H9 (cell line): ENCODE results near the gene TTLL3. TPM values are rescaled to one million over a fixed set of nuclear protein-coding genes. Genes with fewer than 3 reads are reported as not detected.
"Not testable (repeated sequence)": the region's sequence is repeated elsewhere in the genome, so short reads cannot be mapped to it uniquely, and the experiment has no call there.

Source experiments
- DNase-seq: peaks from one replicate; pipeline ENCODE4 v3.0.0-alpha.2; 2017
- H2AFZ ChIP-seq: one replicate; pipeline ENCODE4 v1.6.1; 2013; ENCODE audit warnings: mild to moderate bottlenecking, low read length, control low read depth, moderate library complexity
- H2AK5ac ChIP-seq: 2 replicates; pipeline ENCODE4 v1.6.1; 2013; ENCODE audit warnings: low read length, control low read depth, mixed read lengths; ENCODE audit not compliant: insufficient read length
- H2BK120ac ChIP-seq: one replicate; pipeline ENCODE4 v1.6.1; 2013; ENCODE audit warnings: low read depth, mild to moderate bottlenecking, low read length, control low read depth, inconsistent platforms; ENCODE audit not compliant: poor library complexity, severe bottlenecking
- H2BK12ac ChIP-seq: 2 replicates; pipeline ENCODE4 v1.6.1; 2013; ENCODE audit warnings: low read length, control low read depth, mixed read lengths, low read depth; ENCODE audit not compliant: insufficient read length
- H2BK15ac ChIP-seq: 2 replicates; pipeline ENCODE4 v1.6.1; 2013; ENCODE audit warnings: low read depth, low read length, control low read depth
- H2BK20ac ChIP-seq: one replicate; pipeline ENCODE4 v1.6.1; 2013; ENCODE audit warnings: low read depth, mild to moderate bottlenecking, low read length, control low read depth, inconsistent platforms; ENCODE audit not compliant: poor library complexity, severe bottlenecking
- H2BK5ac ChIP-seq: 2 replicates; pipeline ENCODE4 v1.6.1; 2013; ENCODE audit warnings: low read length, control low read depth, mixed read lengths; ENCODE audit not compliant: insufficient read length
- H3K14ac ChIP-seq: 2 replicates; pipeline ENCODE4 v1.6.1; 2013; ENCODE audit warnings: low read length, control low read depth; ENCODE audit not compliant: insufficient read depth
- H3K18ac ChIP-seq: 2 replicates; pipeline ENCODE4 v1.6.1; 2013; ENCODE audit warnings: low read depth, mild to moderate bottlenecking, mixed read lengths, low read length, control low read depth; ENCODE audit not compliant: insufficient read length
- H3K23ac ChIP-seq: 2 replicates; pipeline ENCODE4 v1.6.1; 2013; ENCODE audit warnings: low read length, control low read depth, mixed read lengths, low read depth; ENCODE audit not compliant: insufficient read length
- H3K23me2 ChIP-seq: 2 replicates; pipeline ENCODE4 v1.6.1; 2013; ENCODE audit warnings: low read depth, mild to moderate bottlenecking, mixed read lengths, low read length, control low read depth; ENCODE audit not compliant: insufficient read length, poor library complexity, severe bottlenecking
- H3K27ac ChIP-seq: 2 replicates; pipeline ENCODE4 v1.5.1; 2013; ENCODE audit warnings: low read length, control low read depth, mixed read lengths, low read depth; ENCODE audit not compliant: insufficient read length
- H3K27me3 ChIP-seq: 2 replicates; pipeline ENCODE4 v1.6.1; 2013; ENCODE audit warnings: low read length, control low read depth, inconsistent platforms; ENCODE audit not compliant: insufficient read depth
- H3K4ac ChIP-seq: 2 replicates; pipeline ENCODE4 v1.6.1; 2013; ENCODE audit warnings: low read depth, mild to moderate bottlenecking, control low read depth, inconsistent platforms, low read length, moderate library complexity
- H3K4me1 ChIP-seq: 2 replicates; pipeline ENCODE4 v1.6.1; 2013; ENCODE audit warnings: low read length, control low read depth, inconsistent platforms; ENCODE audit not compliant: insufficient read depth
- H3K4me2 ChIP-seq: 2 replicates; pipeline ENCODE4 v1.6.1; 2013; ENCODE audit warnings: low read length, control low read depth, mixed read lengths; ENCODE audit not compliant: insufficient read length, insufficient read depth
- H3K56ac ChIP-seq: 2 replicates; pipeline ENCODE4 v1.6.1; 2013; ENCODE audit warnings: low read depth, mild to moderate bottlenecking, mixed read lengths, low read length, control low read depth; ENCODE audit not compliant: insufficient read length
- H3K79me1 ChIP-seq: 2 replicates; pipeline ENCODE4 v1.6.1; 2013; ENCODE audit warnings: low read depth, mild to moderate bottlenecking, moderate library complexity, low read length, control low read depth, inconsistent platforms; ENCODE audit not compliant: insufficient read depth, poor library complexity, severe bottlenecking
- H3K79me2 ChIP-seq: 2 replicates; pipeline ENCODE4 v1.6.1; 2013; ENCODE audit warnings: low read length, control low read depth, inconsistent platforms; ENCODE audit not compliant: insufficient read depth
- H3K9ac ChIP-seq: 2 replicates; pipeline ENCODE4 v1.6.1; 2013; ENCODE audit warnings: low read length, control low read depth, mixed read lengths; ENCODE audit not compliant: insufficient read length; ENCODE audit errors: extremely low read depth
- H3K9me3 ChIP-seq: one replicate; pipeline ENCODE4 v1.6.1; 2013; ENCODE audit warnings: low read depth, low read length, inconsistent platforms; ENCODE audit not compliant: control insufficient read depth
- H3T11ph ChIP-seq: one replicate; pipeline ENCODE4 v1.6.1; 2013; ENCODE audit warnings: mild to moderate bottlenecking, low read length, control low read depth, inconsistent platforms
- H4K20me1 ChIP-seq: one replicate; pipeline ENCODE4 v1.6.1; 2013; ENCODE audit not compliant: control insufficient read depth, insufficient read length, insufficient read depth
- H4K5ac ChIP-seq: 2 replicates; pipeline ENCODE4 v1.6.1; 2013; ENCODE audit warnings: low read depth, mild to moderate bottlenecking, mixed read lengths, low read length, control low read depth; ENCODE audit not compliant: insufficient read length
- H4K8ac ChIP-seq: replicated peaks from 2 replicates; pipeline ENCODE4 v1.6.1; 2013; ENCODE audit warnings: low read length, control low read depth, mixed read lengths, low read depth; ENCODE audit not compliant: insufficient read length
- H4K91ac ChIP-seq: 2 replicates; pipeline ENCODE4 v1.6.1; 2013; ENCODE audit warnings: low read depth, mild to moderate bottlenecking, moderate library complexity, mixed read lengths, low read length, control low read depth; ENCODE audit not compliant: insufficient read length
- H3K27ac Mint-ChIP-seq, 3 experiments: 2 replicates in 2 of 3; 3 replicates in 1 of 3; pipeline ENCODE4 v1.8.0; 2020 to 2021; ENCODE audit warnings: mixed read lengths in 3 of 3, mild to moderate bottlenecking in 1 of 3, moderate library complexity in 1 of 3
- H3K27me3 Mint-ChIP-seq: 2 replicates; pipeline ENCODE4 v1.8.0; 2021; ENCODE audit warnings: low read depth, mild to moderate bottlenecking, moderate library complexity, mixed read lengths
- H3K36me3 Mint-ChIP-seq, 3 experiments: 2 replicates in 2 of 3; 3 replicates in 1 of 3; pipeline ENCODE4 v1.8.0; 2020 to 2021; ENCODE audit warnings: low read depth in 3 of 3, mixed read lengths in 3 of 3; ENCODE audit not compliant: insufficient read depth in 1 of 3
- H3K4me1 Mint-ChIP-seq, 2 experiments: 2 replicates each; pipeline ENCODE4 v1.8.0; 2020; ENCODE audit warnings: mixed read lengths in 2 of 2
- H3K4me3 Mint-ChIP-seq, 2 experiments: 2 replicates in 1 of 2; 3 replicates in 1 of 2; pipeline ENCODE4 v1.8.0; 2020 to 2021; ENCODE audit warnings: mild to moderate bottlenecking in 2 of 2, mixed read lengths in 2 of 2, moderate library complexity in 1 of 2
- H3K9me3 Mint-ChIP-seq, 2 experiments: 2 replicates in 1 of 2; 3 replicates in 1 of 2; pipeline ENCODE4 v1.8.0; 2020; ENCODE audit warnings: mild to moderate bottlenecking in 2 of 2, mixed read lengths in 2 of 2, moderate library complexity in 1 of 2
- CTCF ChIP-seq: fragments of 200-600 bp; sonication (generic); conservative IDR thresholded peaks from 3 replicates; pipeline ENCODE4 v1.8.0; 2021; ENCODE audit warnings: antibody characterized with exemption, mild to moderate bottlenecking
- WGBS: extraction: QIAGEN DNeasy Blood & Tissue Kit; methylation state at CpG from one replicate; pipeline ENCODE4 v1.1.7; 2013; ENCODE audit warnings: missing lambda C conversion rate, low lambda C conversion rate, mixed read lengths; ENCODE audit not compliant: insufficient read length; ENCODE audit errors: extremely low coverage; 5-methylcytosine and 5-hydroxymethylcytosine counted together
- total RNA-seq: library from RNA; stranded (reverse); gene quantifications from 2 replicates; pipeline ENCODE4 v1.2.1, GENCODE V29; 2021

Gene TTLL3
- total RNA-seq, 1 experiment from 2014 or later = 14.4 TPM

- no peak overlapping the region for H3K27ac Mint-ChIP-seq
- no peak for TF ChIP-seq CTCF
- H3K4ac ChIP-seq = no peak overlapping the region
Observed at GRCh38 chr3:9875448-9875847, 65.4 kb downstream of the TTLL3 start.

GRCh38 chr3:9876255-9876654, 66.2 kb downstream of the TTLL3 start:
- not testable (repeated sequence) for H2BK20ac ChIP-seq, H4K20me1 ChIP-seq, H2BK15ac ChIP-seq, H4K8ac ChIP-seq, H2AK5ac ChIP-seq, H3K27ac ChIP-seq, H3K23me2 ChIP-seq, H3K79me1 ChIP-seq, H4K5ac ChIP-seq, H3K4me1 ChIP-seq, DNase-seq, H3K18ac ChIP-seq, H4K91ac ChIP-seq, H2AFZ ChIP-seq, H3K56ac ChIP-seq, H3K79me2 ChIP-seq, H3K36me3 Mint-ChIP-seq, H3K4me2 ChIP-seq, H3K23ac ChIP-seq, H3K27me3 Mint-ChIP-seq, H3K27me3 ChIP-seq, H2BK12ac ChIP-seq, H3K4me1 Mint-ChIP-seq, H3K27ac Mint-ChIP-seq, H3K9ac ChIP-seq, H3K9me3 Mint-ChIP-seq, H3T11ph ChIP-seq, H2BK120ac ChIP-seq, H3K9me3 ChIP-seq, H2BK5ac ChIP-seq, H3K4me3 Mint-ChIP-seq, H3K4ac ChIP-seq, H3K14ac ChIP-seq
- no CpG with 5 or more reads among the region's 4 CpGs for WGBS

More at GRCh38 chr3:9875448-9875847, 65.4 kb downstream of the TTLL3 start:
- no peak overlapping the region for H3K14ac ChIP-seq
- no peaks in the 10 kb centered on the region for H4K20me1 ChIP-seq
- no peaks in the 10 kb centered on the region for H3K9me3 Mint-ChIP-seq
- H2AK5ac ChIP-seq = no peak overlapping the region
- peaks cover 3 to 5% of the 10 kb centered on the region in 2 experiments; a peak in 2 of 4 replicates for H3K4me1 Mint-ChIP-seq
- no peak overlapping the region for H3K9ac ChIP-seq
- no peak overlapping the region for H3K18ac ChIP-seq
- no peaks in the 10 kb centered on the region for H3K27me3 ChIP-seq
- no peaks in the 10 kb centered on the region; the same call in none of the 2 replicates for H3K27me3 Mint-ChIP-seq
- no peak overlapping the region for H3K27ac ChIP-seq
- no peak overlapping the region for H4K5ac ChIP-seq
- H2BK120ac ChIP-seq = no peak overlapping the region
- H2BK12ac ChIP-seq = no peak overlapping the region
- H3K79me1 ChIP-seq = no peaks in the 10 kb centered on the region
- DNase-seq = no peak
- no peak overlapping the region for H3K23ac ChIP-seq
- no peak overlapping the region for H4K91ac ChIP-seq
- no peaks in the 10 kb centered on the region for H3K4me1 ChIP-seq
- H2BK5ac ChIP-seq = no peak overlapping the region
- H3K9me3 ChIP-seq = no peaks in the 10 kb centered on the region
- H3K36me3 Mint-ChIP-seq = no peaks in the 10 kb centered on the region
- no peak overlapping the region for H2AFZ ChIP-seq
- no peak overlapping the region for H2BK15ac ChIP-seq
- no peak overlapping the region for H3K56ac ChIP-seq
- H3T11ph ChIP-seq = no peak overlapping the region
- H3K23me2 ChIP-seq = no peaks in the 10 kb centered on the region
- H3K4me3 Mint-ChIP-seq = no peak overlapping the region
- H2BK20ac ChIP-seq = peak overlapping the region; percentile 26
- H4K8ac ChIP-seq = no peak overlapping the region
- no peaks in the 10 kb centered on the region for H3K79me2 ChIP-seq
- H3K4me2 ChIP-seq = no peak overlapping the region
